RCC 7860 (cell line): ENCODE measurements around the gene PMS1.
"Not testable (repeated sequence)": the region's sequence is repeated elsewhere in the genome, so short reads cannot be mapped to it uniquely, and the experiment has no call there.

ENCODE experiments used
- DNase-seq: peaks from one replicate; pipeline ENCODE4 v3.0.0-alpha.2; 2015; ENCODE audit warnings: low spot score
- FAIRE-seq: peaks from 2 replicates; lab custom pipeline; 2012; peaks lifted over from hg19 to GRCh38; lab: Jason Lieb, UNC

Gene PMS1

GRCh38 chr2:189860161-189860560 lies 75.9 kb downstream of the PMS1 start:
- FAIRE-seq: no peak

GRCh38 chr2:189862751-189863150 lies 78.5 kb downstream of the PMS1 start:
- no peak for DNase-seq
- FAIRE-seq: no peak

More at GRCh38 chr2:189860161-189860560, 75.9 kb downstream of the PMS1 start:
- DNase-seq: no peak

- FAIRE-seq: no peak
Measured at GRCh38 chr2:189865826-189866225, 81.6 kb downstream of the PMS1 start.

GRCh38 chr2:189866296-189866695 lies 82.0 kb downstream of the PMS1 start:
- DNase-seq: no peak
- FAIRE-seq: no peak

More at GRCh38 chr2:189865826-189866225, 81.6 kb downstream of the PMS1 start:
- no peak for DNase-seq

GRCh38 chr2:189868896-189869295 lies 84.6 kb downstream of the PMS1 start:
- DNase-seq (no peak), FAIRE-seq (no peak)

- no peak for FAIRE-seq
- DNase-seq: no peak
Measured at GRCh38 chr2:189870381-189871085, 86.3 kb downstream of the PMS1 start.

GRCh38 chr2:189873696-189874095 lies 89.4 kb downstream of the PMS1 start:
- DNase-seq (no peak), FAIRE-seq (no peak)

- FAIRE-seq (no peak), DNase-seq (no peak)
Measured at GRCh38 chr2:189874586-189875320, 90.5 kb downstream of the PMS1 start.

- no peak for DNase-seq
- no peak for FAIRE-seq
Measured at GRCh38 chr2:189876271-189876670, 92.0 kb downstream of the PMS1 start.

GRCh38 chr2:189879716-189880081 lies 95.4 kb downstream of the PMS1 start:
- DNase-seq: no peak
- no peak for FAIRE-seq

- DNase-seq (no peak), FAIRE-seq (no peak)
Measured at GRCh38 chr2:189880429-189880828, 96.2 kb downstream of the PMS1 start.

- DNase-seq: no peak
- FAIRE-seq: no peak
Measured at GRCh38 chr2:189880832-189881492, 96.7 kb downstream of the PMS1 start.

- DNase-seq: no peak
- FAIRE-seq: no peak
Measured at GRCh38 chr2:189885368-189885767, 101.1 kb downstream of the PMS1 start.

GRCh38 chr2:189892546-189893294 lies 108.5 kb downstream of the PMS1 start:
- not testable (repeated sequence) for DNase-seq, FAIRE-seq

- DNase-seq (no peak), FAIRE-seq (no peak)
Measured at GRCh38 chr2:189896809-189897208, 112.6 kb downstream of the PMS1 start.

- FAIRE-seq (no peak), DNase-seq (peak; percentile 49)
Measured at GRCh38 chr2:189899101-189899500, 114.9 kb downstream of the PMS1 start.

- DNase-seq: no peak
Measured at GRCh38 chr2:189900726-189901125, 116.5 kb downstream of the PMS1 start.

GRCh38 chr2:189901664-189902063 lies 117.4 kb downstream of the PMS1 start:
- FAIRE-seq (peak; percentile 43), DNase-seq (no peak)

More at GRCh38 chr2:189900726-189901125, 116.5 kb downstream of the PMS1 start:
- no peak for FAIRE-seq

- no peak for DNase-seq
- FAIRE-seq: no peak
Measured at GRCh38 chr2:189913821-189914220, 129.6 kb downstream of the PMS1 start.

GRCh38 chr2:189916651-189917050 lies 132.4 kb downstream of the PMS1 start:
- DNase-seq: no peak
- no peak for FAIRE-seq
